ENCODE results near the gene APC2.

APC2 gene

DNA sequence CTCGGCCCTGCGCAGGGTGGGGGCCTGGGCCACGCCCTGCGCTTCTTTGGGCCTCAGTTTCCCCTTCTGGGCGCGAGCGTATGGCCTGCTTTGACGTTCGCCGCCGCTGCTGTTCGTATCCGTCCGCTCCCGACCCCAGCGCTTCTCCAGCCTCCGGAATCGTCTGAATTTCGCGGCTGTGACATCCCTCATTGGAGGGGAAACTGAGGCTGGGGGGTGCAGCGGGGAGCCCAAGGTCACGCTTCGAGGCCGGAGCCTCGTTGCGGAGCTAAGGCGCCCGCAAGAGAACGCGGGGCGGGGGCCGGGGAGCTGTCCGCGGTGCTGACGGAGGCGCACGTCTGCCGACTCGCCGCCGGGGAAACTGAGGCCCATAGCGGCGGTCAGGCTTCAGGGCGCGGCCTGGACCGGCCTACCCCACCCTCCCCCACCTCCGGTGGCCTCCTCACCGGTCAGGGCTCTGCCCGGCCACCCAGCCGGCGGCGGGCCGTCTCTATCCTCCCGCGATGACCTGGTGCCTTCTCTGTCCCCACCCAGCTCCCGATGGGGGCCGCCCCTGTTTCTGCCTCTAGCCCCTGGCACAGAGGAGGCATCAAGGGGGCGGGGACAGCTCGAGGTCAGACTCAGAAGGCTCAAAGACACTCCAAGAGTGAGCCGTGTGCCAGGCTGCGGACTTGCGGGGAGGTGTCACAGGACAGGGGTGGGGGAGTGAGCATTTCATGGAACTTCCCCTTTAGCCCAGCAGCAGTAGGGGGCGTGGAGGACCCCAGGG, 3.0 kb upstream of the APC2 start:
- Histone ChIP-seq H3K4me3 (no peak overlapping the region), H3K36me3 (peaks cover 10 to 18% (median 11%) of the 10 kb centered on the region in 3 donors), H3K4me1 (peaks cover 0 to 36% (median 27%) of the 10 kb centered on the region in 4 donors), H3K27ac (no peak overlapping the region), H3K27me3 (peaks cover 27 to 68% of the 10 kb centered on the region in 2 donors), H3K9me3 (no peaks in the 10 kb centered on the region)
- no peak for DNase-seq
- intact Hi-C loops (cut with DNase I; ENCODE audit: low total_unique reads), result no loop called here
- TF ChIP-seq CTCF (IDR thresholded peaks at IDR 0.05), result no peak

DNA sequence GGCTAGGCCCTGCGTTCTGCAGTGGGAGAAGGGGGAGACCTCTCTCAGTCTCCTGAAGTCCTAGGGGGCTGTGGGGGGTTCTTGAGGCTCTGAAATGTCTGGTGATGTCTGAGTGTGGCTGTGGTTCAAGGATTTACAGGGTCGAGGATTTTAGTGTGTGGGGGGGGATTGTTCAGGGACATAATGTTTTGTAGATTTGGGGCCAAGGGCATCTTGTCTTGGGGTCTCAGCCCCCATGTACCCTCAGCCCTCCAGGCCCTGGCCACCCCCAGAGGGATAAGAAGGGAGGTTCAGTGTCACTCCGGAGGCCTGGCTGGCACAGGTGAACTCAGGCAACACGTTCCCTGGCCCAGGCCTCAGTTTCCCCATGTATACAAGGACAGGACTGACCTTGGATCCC, 2.4 kb upstream of the APC2 start:
- no peak for DNase-seq
- H3K9me3 ChIP-seq, result no peaks in the 10 kb centered on the region
- TF ChIP-seq CTCF (IDR thresholded peaks at IDR 0.05), result no peak
- H3K4me1 ChIP-seq, result peaks cover 0 to 42% (median 30%) of the 10 kb centered on the region in 4 donors
- no peak overlapping the region for H3K27ac ChIP-seq
- intact Hi-C loops (cut with DNase I; ENCODE audit: low total_unique reads), result no loop called here
- H3K27me3 ChIP-seq, result peaks cover 27 to 74% of the 10 kb centered on the region in 2 donors
- peaks cover 5 to 12% (median 5%) of the 10 kb centered on the region in 3 donors for H3K36me3 ChIP-seq
- no peak overlapping the region for H3K4me3 ChIP-seq

- Histone ChIP-seq H3K27ac (no peak overlapping the region), H3K4me3 (no peak overlapping the region), H3K27me3 (peaks cover 27 to 78% of the 10 kb centered on the region in 2 donors), H3K9me3 (no peaks in the 10 kb centered on the region), H3K36me3 (peaks cover under 1 to 7% (median under 1%) of the 10 kb centered on the region in 3 donors), H3K4me1 (peaks cover 0 to 46% (median 32%) of the 10 kb centered on the region in 4 donors)
- DNase-seq, result no peak
- no peak for TF ChIP-seq CTCF (IDR thresholded peaks at IDR 0.05)
- intact Hi-C loops (cut with DNase I; ENCODE audit: low total_unique reads), result no loop called here
Measured at GRCh38 chr19:1447944-1448343, 2.0 kb upstream of the APC2 start.

DNA sequence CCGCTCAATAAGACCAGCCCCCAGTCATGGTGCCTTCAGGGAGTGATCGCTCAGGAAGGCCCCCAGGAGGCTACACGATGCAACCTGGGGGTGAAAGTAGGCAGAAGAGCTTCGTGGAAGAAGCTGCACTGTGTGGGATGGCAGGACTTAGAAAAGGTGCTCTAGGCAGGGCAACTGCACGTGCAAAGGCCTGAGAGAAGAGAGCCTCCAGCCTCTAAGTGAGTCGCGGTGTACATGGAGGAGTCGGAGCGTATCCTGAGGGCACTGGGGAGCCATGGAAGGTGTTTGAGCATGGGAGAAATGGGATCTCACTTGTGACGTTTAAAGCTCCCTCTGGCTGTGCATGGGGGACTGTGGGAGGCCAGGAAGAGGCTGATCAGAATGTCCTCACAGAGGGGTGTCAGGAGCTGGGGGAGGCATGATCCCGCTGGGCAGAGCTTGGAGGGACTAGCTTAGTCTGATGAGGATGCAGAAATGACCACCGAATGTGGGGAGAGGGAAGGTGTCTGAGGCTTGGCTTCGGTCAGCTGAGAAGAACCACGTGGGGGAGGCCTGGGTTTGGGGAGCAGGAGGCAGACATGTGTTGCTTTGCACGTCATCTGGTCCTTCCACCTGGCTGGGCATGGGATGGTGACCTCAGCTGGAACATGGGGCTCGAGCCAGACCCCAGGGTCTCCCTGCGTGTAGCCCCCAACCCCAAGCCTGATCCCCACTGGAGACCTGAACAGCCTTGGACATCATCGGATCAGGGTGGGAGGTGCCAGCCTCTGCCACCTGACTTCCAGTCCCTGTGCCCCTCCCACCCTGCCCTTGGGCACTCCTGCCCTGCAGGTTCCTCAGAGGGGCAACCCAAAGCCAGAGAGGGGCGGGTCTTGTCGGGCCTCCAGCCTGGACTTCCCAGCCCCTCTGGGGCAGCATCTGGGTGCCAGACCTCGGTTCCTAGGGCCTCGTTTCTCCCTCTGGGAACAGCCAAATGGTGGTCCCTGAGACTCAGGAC, 1.1 kb downstream of the APC2 start:
- Histone ChIP-seq H3K36me3 (no peaks in the 10 kb centered on the region), H3K27me3 (peaks cover 28 to 91% of the 10 kb centered on the region in 2 donors), H3K4me1 (peaks cover 0 to 58% (median 33%) of the 10 kb centered on the region in 4 donors), H3K9me3 (no peaks in the 10 kb centered on the region), H3K27ac (no peak overlapping the region), H3K4me3 (no peak overlapping the region)
- no peak for DNase-seq
- no peak for TF ChIP-seq CTCF (IDR thresholded peaks at IDR 0.05)
- intact Hi-C loops (cut with DNase I; ENCODE audit: low total_unique reads), result no loop called here

DNA sequence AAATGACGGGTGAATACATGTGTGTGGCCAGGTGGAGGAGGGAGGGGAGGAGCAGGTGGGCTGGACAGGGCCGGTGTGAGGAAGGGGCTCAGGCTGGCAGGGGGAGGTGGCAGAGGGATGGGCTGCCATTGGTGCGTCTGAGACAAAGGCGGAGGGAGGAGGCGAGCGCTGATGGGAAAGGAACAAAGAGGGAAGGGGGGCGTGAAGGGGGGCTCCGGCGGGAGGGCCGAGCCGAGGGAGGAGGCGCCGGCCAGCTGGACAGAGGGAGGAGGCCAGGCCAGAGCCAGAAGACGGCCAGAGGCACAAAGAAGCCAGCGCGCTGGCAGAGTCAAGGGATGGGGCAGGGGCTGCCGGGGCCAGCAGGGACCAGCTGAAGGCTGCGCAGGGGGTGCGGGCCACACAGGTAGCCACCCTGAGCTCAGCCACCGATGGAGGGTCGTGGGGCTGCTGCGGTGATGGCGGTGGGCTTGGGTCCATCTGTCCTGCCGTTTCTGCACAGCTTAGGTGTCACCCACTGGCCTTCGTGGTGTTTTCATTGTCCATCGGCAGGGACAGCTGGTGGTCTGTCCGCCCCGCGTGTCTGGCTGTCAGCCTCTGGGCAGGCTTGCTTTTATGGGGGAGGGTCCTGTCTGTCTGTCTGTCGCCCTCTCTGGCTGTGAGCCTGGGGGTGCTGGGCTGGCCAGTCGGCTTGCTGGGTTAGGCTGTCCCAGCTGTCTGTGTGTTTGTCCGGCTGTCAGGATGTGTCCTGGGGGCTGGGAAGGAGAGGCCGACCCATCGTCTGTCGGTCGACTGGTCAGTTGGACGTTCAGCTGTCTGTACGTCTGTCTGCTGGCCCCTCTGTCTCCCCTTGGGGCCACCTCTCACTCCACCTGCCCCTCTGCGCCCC, 2.2 kb downstream of the APC2 start:
- H3K36me3 ChIP-seq, result no peaks in the 10 kb centered on the region
- intact Hi-C loops (cut with DNase I; ENCODE audit: low total_unique reads), result no loop called here
- H3K27ac ChIP-seq, result no peak overlapping the region
- H3K4me1 ChIP-seq, result peaks cover 0 to 60% (median 29%) of the 10 kb centered on the region in 4 donors
- no peaks in the 10 kb centered on the region for H3K9me3 ChIP-seq
- no peak for DNase-seq
- no peak for TF ChIP-seq CTCF (IDR thresholded peaks at IDR 0.05)
- no peak overlapping the region for H3K4me3 ChIP-seq
- peaks cover 19 to 91% of the 10 kb centered on the region in 2 donors for H3K27me3 ChIP-seq
